H1 (cell line): Measurements from ENCODE around the gene PRR35. TPM values are rescaled to one million over a fixed set of nuclear protein-coding genes. Genes with fewer than 3 reads are reported as not detected.

ENCODE experiments used
- CTCF ChIA-PET: fragments of 300-600 bp; sonication (Branson Sonifier 250); formaldehyde crosslinking; loops from one replicate; lab custom pipeline; 2021; ENCODE audit not compliant: partially characterized antibody; lab: Charles Lee
- POLR2A ChIA-PET: fragments of 300-600 bp; sonication (Branson Sonifier 250); formaldehyde crosslinking; loops from one replicate; lab custom pipeline; 2021; ENCODE audit warnings: inconsistent platforms; ENCODE audit not compliant: partially characterized antibody; lab: Charles Lee
- DNase-seq, 2 experiments: peaks; one replicate each; pipeline versions ENCODE4 v3.0.0 to v3.0.0-alpha.2; 2010 to 2022; ENCODE audit warnings: low spot score in 2 of 2, low read depth in 1 of 2, mixed read lengths in 1 of 2
- FAIRE-seq: peaks from 2 replicates; lab custom pipeline; 2011; peaks lifted over from hg19 to GRCh38; lab: Jason Lieb, UNC
- H2AFZ ChIP-seq: 2 replicates; pipeline ENCODE4 v1.8.1; 2012; ENCODE audit warnings: low read length, inconsistent platforms
- H2AK5ac ChIP-seq: 2 replicates; pipeline ENCODE4 v1.6.1; 2013; ENCODE audit warnings: low read depth, low read length
- H2BK120ac ChIP-seq: replicated peaks from 2 replicates; pipeline ENCODE3; 2013; ENCODE audit warnings: low read depth, low read length, inconsistent platforms
- H2BK12ac ChIP-seq: 2 replicates; pipeline ENCODE4 v1.6.1; 2013; ENCODE audit warnings: low read depth, low read length
- H2BK15ac ChIP-seq: 2 replicates; pipeline ENCODE4 v1.6.1; 2013; ENCODE audit warnings: low read length
- H2BK20ac ChIP-seq: 2 replicates; pipeline ENCODE4 v1.6.1; 2013; ENCODE audit warnings: low read length
- H2BK5ac ChIP-seq: 2 replicates; pipeline ENCODE4 v1.6.1; 2013; ENCODE audit warnings: low read depth, low read length
- H3K14ac ChIP-seq: 2 replicates; pipeline ENCODE4 v1.6.1; 2013; ENCODE audit warnings: inconsistent platforms; ENCODE audit not compliant: insufficient read length
- H3K18ac ChIP-seq: 2 replicates; pipeline ENCODE4 v1.6.1; 2013; ENCODE audit warnings: low read length; ENCODE audit errors: extremely low read depth
- H3K23ac ChIP-seq: 2 replicates; pipeline ENCODE4 v1.6.1; 2013; ENCODE audit warnings: inconsistent platforms; ENCODE audit not compliant: insufficient read length
- H3K23me2 ChIP-seq: 2 replicates; pipeline ENCODE4 v1.6.1; 2013; ENCODE audit warnings: low read depth, low read length
- H3K27ac ChIP-seq: 2 replicates; pipeline ENCODE4 v1.6.1; 2011; ENCODE audit warnings: low read depth, low read length, inconsistent platforms
- H3K27me3 ChIP-seq, 4 experiments: replicated peaks in 1 of 4; 1 replicate in 1 of 4; 2 replicates in 3 of 4; pipeline versions ENCODE4 v1.6.1 to v1.8.1; 2011 to 2013; ENCODE audit warnings: low read length in 3 of 4, mild to moderate bottlenecking in 3 of 4, inconsistent platforms in 2 of 4, mixed read lengths in 2 of 4, moderate library complexity in 1 of 4; ENCODE audit not compliant: control insufficient read depth in 3 of 4, insufficient read depth in 3 of 4; ENCODE audit errors: extremely low read depth in 1 of 4
- H3K36me3 ChIP-seq, 4 experiments: 2 replicates each; pipeline versions ENCODE4 v1.6.1 to v1.8.1; 2011 to 2013; ENCODE audit warnings: mild to moderate bottlenecking in 4 of 4, low read length in 3 of 4, moderate library complexity in 2 of 4, control low read depth in 1 of 4, inconsistent platforms in 1 of 4; ENCODE audit not compliant: insufficient read depth in 4 of 4, control insufficient read depth in 2 of 4
- H3K4ac ChIP-seq: replicated peaks from 2 replicates; pipeline ENCODE3; 2013; ENCODE audit warnings: low read length, low read depth, mixed read lengths, inconsistent platforms; ENCODE audit not compliant: insufficient read length
- H3K4me1 ChIP-seq, 4 experiments: replicated peaks in 1 of 4; 1 replicate in 1 of 4; 2 replicates in 3 of 4; pipeline versions ENCODE4 v1.6.1 to v1.8.1; 2011 to 2013; ENCODE audit warnings: low read length in 3 of 4, inconsistent platforms in 2 of 4, mixed read lengths in 1 of 4; ENCODE audit not compliant: insufficient read depth in 4 of 4, control insufficient read depth in 3 of 4
- H3K4me2 ChIP-seq, 2 experiments: 2 replicates each; pipeline versions ENCODE4 v1.6.1 to v1.8.1; 2011 to 2013; ENCODE audit warnings: low read depth in 2 of 2, low read length in 2 of 2, control low read depth in 1 of 2, inconsistent platforms in 1 of 2, mild to moderate bottlenecking in 1 of 2; ENCODE audit not compliant: insufficient read depth in 1 of 2
- H3K4me3 ChIP-seq, 4 experiments: fragments of 200-600, 300-600 bp in 1 of 4; sonication (generic), shearing (Covaris generic), sonication (Bioruptor Twin) in 1 of 4; 2 replicates each; pipeline versions ENCODE4 v1.5.1 to v1.8.1; 2011 to 2016; ENCODE audit warnings: low read length in 4 of 4, low read depth in 3 of 4, control low read depth in 2 of 4, inconsistent platforms in 2 of 4, mild to moderate bottlenecking in 2 of 4, mixed read lengths in 1 of 4, moderate library complexity in 1 of 4; ENCODE audit not compliant: insufficient read depth in 2 of 4; ENCODE audit errors: extremely low read depth in 1 of 4
- H3K56ac ChIP-seq: replicated peaks from 2 replicates; pipeline ENCODE3; 2013; ENCODE audit warnings: low read depth, mild to moderate bottlenecking, mixed read lengths, low read length, inconsistent platforms; ENCODE audit not compliant: insufficient read length
- H3K79me1 ChIP-seq: 2 replicates; pipeline ENCODE4 v1.6.1; 2013; ENCODE audit warnings: low read depth, low read length, control low read depth
- H3K79me2 ChIP-seq, 2 experiments: 2 replicates each; pipeline versions ENCODE4 v1.6.1 to v1.8.1; 2012 to 2013; ENCODE audit warnings: low read length in 2 of 2, mild to moderate bottlenecking in 2 of 2, inconsistent platforms in 1 of 2; ENCODE audit not compliant: insufficient read depth in 2 of 2, control insufficient read depth in 1 of 2
- H3K9ac ChIP-seq, 4 experiments: replicated peaks in 1 of 4; 1 replicate in 1 of 4; 2 replicates in 3 of 4; pipeline versions ENCODE4 v1.6.1 to v1.8.1; 2011 to 2013; ENCODE audit warnings: low read depth in 3 of 4, low read length in 3 of 4, control low read depth in 2 of 4, mild to moderate bottlenecking in 2 of 4, moderate library complexity in 2 of 4, inconsistent platforms in 1 of 4; ENCODE audit errors: extremely low read depth in 1 of 4
- H3K9me3 ChIP-seq, 2 experiments: 2 replicates each; pipeline versions ENCODE4 v1.6.1 to v1.8.1; 2012 to 2013; ENCODE audit warnings: mild to moderate bottlenecking in 2 of 2, moderate library complexity in 2 of 2, control low read depth in 1 of 2, inconsistent platforms in 1 of 2, low read depth in 1 of 2, low read length in 1 of 2, mixed read lengths in 1 of 2; ENCODE audit not compliant: insufficient read depth in 2 of 2
- H4K20me1 ChIP-seq, 2 experiments: replicated peaks in 1 of 2; 2 replicates each; pipeline versions ENCODE3 to v1.8.1; 2011 to 2013; ENCODE audit warnings: inconsistent platforms in 2 of 2, low read length in 2 of 2, mild to moderate bottlenecking in 1 of 2; ENCODE audit not compliant: insufficient read depth in 2 of 2, control insufficient read depth in 1 of 2
- H4K5ac ChIP-seq: 2 replicates; pipeline ENCODE4 v1.6.1; 2013; ENCODE audit warnings: low read length, low read depth, mixed read lengths, inconsistent platforms; ENCODE audit not compliant: insufficient read length
- H4K8ac ChIP-seq: 2 replicates; pipeline ENCODE4 v1.8.0; 2013; ENCODE audit warnings: mild to moderate bottlenecking, moderate library complexity, low read length, inconsistent platforms; ENCODE audit not compliant: insufficient read depth; ENCODE audit errors: extremely low read depth
- H4K91ac ChIP-seq: replicated peaks from 2 replicates; pipeline ENCODE3; 2013; ENCODE audit warnings: low read length, mixed read lengths, inconsistent platforms; ENCODE audit not compliant: insufficient read length
- CREB1 ChIP-seq: IDR thresholded peaks from 2 replicates; pipeline ENCODE4 v1.6.1; 2012; ENCODE audit warnings: inconsistent platforms
- HDAC2 ChIP-seq, 2 experiments: fragments of 300-600 bp in 1 of 2; sonication (generic) in 1 of 2; IDR thresholded peaks; 2 replicates each; pipeline ENCODE4 v1.6.1; 2011 to 2012; ENCODE audit warnings: low read depth in 2 of 2, low read length in 2 of 2, mild to moderate bottlenecking in 2 of 2, moderate library complexity in 2 of 2, borderline replicate concordance in 1 of 2, inconsistent platforms in 1 of 2
- SIX5 ChIP-seq: IDR thresholded peaks from 2 replicates; pipeline ENCODE4 v1.6.1; 2011; ENCODE audit warnings: mild to moderate bottlenecking, low read depth, low read length
- SP1 ChIP-seq: IDR thresholded peaks from 2 replicates; pipeline ENCODE4 v1.6.1; 2011; ENCODE audit warnings: low read depth, low read length
- SRF ChIP-seq: IDR thresholded peaks from 2 replicates; pipeline ENCODE4 v1.6.1; 2011; ENCODE audit warnings: mild to moderate bottlenecking, low read depth, low read length, moderate library complexity
- WGBS, 2 experiments: shearing (Covaris generic) in 1 of 2; methylation state at CpG; one replicate each; pipeline versions ENCODE4 v1.1.6 to v1.1.7; 2013 to 2015; ENCODE audit warnings: low lambda C conversion rate in 2 of 2, mixed read lengths in 2 of 2, inconsistent platforms in 1 of 2, low coverage in 1 of 2, missing lambda C conversion rate in 1 of 2; ENCODE audit not compliant: insufficient replicate concordance in 2 of 2, insufficient coverage in 1 of 2, insufficient read length in 1 of 2; ENCODE audit errors: extremely low coverage in 1 of 2, missing lambda C conversion rate in 1 of 2; 5-methylcytosine and 5-hydroxymethylcytosine counted together
- polyA plus RNA-seq, 7 experiments: library from polyadenylated mRNA; depleted of rRNA in 3 of 7; stranded (reverse) in 5 of 7; unstranded in 2 of 7; fragments of >200 nt in 5 of 7; fragments of 200-250 nt in 2 of 7; gene quantifications; 1 replicate in 5 of 7; 2 replicates in 1 of 7; 4 replicates in 1 of 7; pipeline versions ENCODE4 v1.2.1 to v1.2.3, GENCODE V29; 2011 to 2013; ENCODE audit warnings: missing spikeins in 2 of 7, mixed read lengths in 2 of 7
- total RNA-seq: library from RNA; stranded (reverse); fragmentation: NEBNext Ultra II Directional; extraction: Animal tissue kit (Norgen Biotek cat#: 25700); gene quantifications from 2 replicates; pipeline ENCODE4 v1.2.1, GENCODE V29; 2021

Gene PRR35
- total and polyA plus RNA-seq, 2 of the 8 experiments (the other 6 are each of a cell fraction or from before 2014, with no cell fraction given) = 0.38 to 0.50 TPM

DNA sequence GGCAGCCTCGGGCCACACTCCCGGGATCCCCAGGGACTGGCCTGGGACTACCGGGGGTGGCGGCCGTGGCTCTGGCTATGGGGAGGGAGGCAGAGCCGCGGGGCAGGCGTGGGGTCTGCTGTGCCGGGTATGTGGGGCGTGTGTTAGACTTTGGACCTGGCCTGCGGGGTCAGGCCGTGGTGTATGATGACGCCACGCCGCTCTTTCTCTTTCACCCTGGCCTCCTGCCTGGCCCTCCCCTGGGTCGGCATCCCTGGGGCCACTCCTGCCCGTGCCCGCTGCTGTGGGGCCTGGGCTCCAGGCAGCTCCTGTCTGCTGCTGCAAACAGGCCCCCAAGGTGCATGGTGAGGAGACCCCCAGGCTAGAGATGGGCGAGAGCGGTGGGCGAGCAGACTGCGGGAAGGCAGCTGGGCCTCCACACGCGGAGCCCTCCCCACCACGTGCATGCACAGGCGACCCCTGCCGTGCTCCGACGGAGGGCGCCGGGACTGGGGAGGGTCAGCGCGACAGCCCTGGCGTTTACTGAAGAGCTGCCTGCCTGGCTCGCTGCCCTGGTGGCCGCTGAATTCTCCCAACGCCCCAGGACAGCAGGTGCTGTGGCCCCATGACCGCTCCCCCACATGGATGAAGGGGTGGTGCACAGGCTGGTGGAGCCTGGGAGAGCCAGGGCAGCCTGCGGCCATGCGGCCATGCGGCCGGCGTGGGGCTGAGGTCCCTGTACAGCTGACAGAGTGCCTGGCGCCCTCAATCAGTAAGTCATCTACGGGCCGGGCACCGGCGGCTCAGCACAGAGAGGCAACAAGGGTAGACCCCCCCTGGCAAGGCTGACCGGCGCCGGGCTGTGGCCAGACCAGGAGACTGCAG is 16.7 kb upstream of the PRR35 start:
- POLR2A ChIA-PET = interaction anchor here (0.9 to 2.2 kb wide), 6 partner anchors 12 to 142 kb away, joined by 3 to 4 read pairs (median 3); partner anchors contain the start of gene DECR2
- no peak overlapping the region for H2BK15ac ChIP-seq
- WGBS, 2 experiments = 93% methylated on average over 45 of the region's 51 CpGs; no CpG with 5 or more reads in 1 of the 2 experiments
- no peak overlapping the region for H3K18ac ChIP-seq
- H3K27me3 ChIP-seq = no peaks in the 10 kb centered on the region
- no peak overlapping the region for H3K14ac ChIP-seq
- H2BK5ac ChIP-seq = no peak overlapping the region
- H2AFZ ChIP-seq = no peak overlapping the region
- H3K4me3 ChIP-seq = no peak overlapping the region
- no peak for DNase-seq
- H3K36me3 ChIP-seq = peaks cover 0 to 6% (median 0%) of the 10 kb centered on the region in 4 experiments; a peak in 2 of 8 replicates
- H3K27ac ChIP-seq = no peak overlapping the region; the same call in 1 of the 2 replicates
- no peaks in the 10 kb centered on the region for H3K23me2 ChIP-seq
- H4K5ac ChIP-seq = no peak overlapping the region
- H3K79me2 ChIP-seq = peaks cover 0 to 29% of the 10 kb centered on the region in 2 experiments; a peak in 1 of 4 replicates
- no peak overlapping the region for H2BK12ac ChIP-seq
- no peak overlapping the region for H3K23ac ChIP-seq
- no peak overlapping the region for H3K4ac ChIP-seq
- H2BK120ac ChIP-seq = no peak overlapping the region
- H3K4me2 ChIP-seq = no peak overlapping the region
- no peaks in the 10 kb centered on the region; a peak in 1 of 4 replicates for H3K9me3 ChIP-seq
- H2BK20ac ChIP-seq = no peak overlapping the region
- FAIRE-seq = no peak
- peaks cover 0 to 9% of the 10 kb centered on the region in 2 experiments for H4K20me1 ChIP-seq
- no peak overlapping the region for H3K9ac ChIP-seq
- H3K4me1 ChIP-seq = no peaks in the 10 kb centered on the region
- H3K56ac ChIP-seq = no peak overlapping the region
- CTCF ChIA-PET = interaction anchor here (0.8 to 2.3 kb wide), 11 partner anchors 10 to 153 kb away, joined by 3 to 14 read pairs (median 3); no protein-coding TSS in a partner anchor
- no peak overlapping the region for H2AK5ac ChIP-seq
- peaks cover 8% of the 10 kb centered on the region for H3K79me1 ChIP-seq
- no peak for TF ChIP-seq HDAC2 (IDR thresholded peaks at IDR 0.05; ENCODE audit: borderline replicate concordance in 1 of 2, low read depth in 2 of 2, low read length in 2 of 2)
- no peak for TF ChIP-seq SP1
- no peak for TF ChIP-seq SRF
- TF ChIP-seq CREB1 = no peak
- TF ChIP-seq SIX5 = no peak
- H4K8ac ChIP-seq = no peak overlapping the region
- H4K91ac ChIP-seq = no peak overlapping the region
